ENCODE measurements around the gene PLEKHN1.

The PLEKHN1 gene

DNA sequence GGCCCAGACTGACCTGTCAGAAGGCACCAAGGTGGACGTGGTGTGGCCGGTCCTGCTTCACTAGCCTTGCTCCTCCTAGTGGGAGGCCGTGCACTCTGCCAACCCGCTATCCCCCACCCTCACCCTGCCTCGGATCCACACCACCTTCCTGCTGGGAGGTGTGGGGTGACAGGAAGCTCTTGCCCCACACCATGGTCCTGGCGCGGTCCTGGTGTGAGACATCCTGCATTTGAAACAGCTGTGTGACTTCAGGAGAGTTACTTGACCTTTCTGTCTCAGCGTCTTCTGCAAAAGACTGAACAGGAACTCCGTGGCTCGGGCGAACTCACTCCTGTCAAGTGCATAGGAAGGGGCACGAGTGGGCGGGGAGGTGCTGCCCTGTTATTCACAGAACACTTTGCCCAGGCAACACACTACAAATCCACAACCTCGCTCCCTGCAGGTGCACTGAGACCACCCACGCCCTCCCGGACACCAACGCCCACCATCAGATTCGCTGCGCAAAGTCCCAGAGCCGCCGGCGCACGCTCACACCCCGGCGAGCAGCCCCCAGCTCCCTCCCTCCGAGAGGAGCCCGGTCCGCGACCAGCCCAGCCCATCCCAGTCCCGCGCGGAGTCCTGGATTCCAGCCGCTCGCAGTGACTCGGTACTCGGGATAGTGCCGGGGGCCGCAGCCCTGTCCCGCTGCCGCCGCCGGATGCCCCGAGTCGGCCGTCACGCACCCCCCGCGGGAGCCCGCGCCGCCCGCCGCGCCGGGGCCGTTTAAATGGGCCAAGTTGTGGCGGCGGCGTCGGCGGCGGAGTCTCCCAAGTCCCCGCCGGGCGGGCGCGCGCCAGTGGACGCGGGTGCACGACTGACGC lies 42.9 kb upstream of the PLEKHN1 start, which contains the start of gene SAMD11:
Gene SAMD11, plus strand, starts transcription at position 793 of the 860 bp plus-strand sequence. CDS start 509 bp downstream, outside the sequence.
- Histone ChIP-seq H3K9ac (ENCODE audit: low read length) (no peak within 1 kb of the TSS), H3K27ac (ENCODE audit: low read length) (no peak within 1 kb of the TSS)

DNA sequence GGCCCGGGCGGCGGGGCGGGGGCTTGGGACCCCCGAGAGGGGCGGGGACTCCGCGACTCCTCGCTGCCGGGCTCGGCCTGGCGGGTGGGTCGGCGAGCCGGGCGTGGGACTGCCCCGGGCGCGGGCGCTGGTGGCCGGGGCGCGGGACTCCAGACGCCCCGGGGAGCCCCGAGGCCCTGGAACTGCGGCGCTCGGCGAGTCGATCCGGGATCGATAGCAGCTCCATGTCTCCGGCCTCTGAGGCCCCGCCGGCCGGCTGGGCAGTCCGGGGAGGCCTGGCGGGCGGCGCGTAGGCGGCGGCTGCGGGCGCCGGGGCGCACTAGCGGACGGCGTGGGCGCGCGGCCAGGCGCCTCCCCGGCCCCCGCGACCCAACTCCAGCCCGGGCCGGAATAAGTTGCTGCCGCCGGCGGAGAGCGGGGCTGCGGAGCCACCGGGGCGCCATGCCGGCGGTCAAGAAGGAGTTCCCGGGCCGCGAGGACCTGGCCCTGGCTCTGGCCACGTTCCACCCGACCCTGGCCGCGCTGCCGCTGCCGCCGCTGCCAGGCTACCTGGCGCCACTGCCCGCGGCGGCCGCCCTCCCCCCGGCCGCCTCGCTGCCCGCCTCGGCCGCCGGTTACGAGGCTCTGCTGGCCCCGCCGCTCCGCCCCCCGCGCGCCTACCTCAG lies 42.2 kb upstream of the PLEKHN1 start:
- no peaks in the 10 kb centered on the region for H3K36me3 ChIP-seq (replicated peaks; ENCODE audit: insufficient read depth, low read length)
- H3K4me2 ChIP-seq (ENCODE audit: low read depth, low read length): no peak overlapping the region
- H3K27ac ChIP-seq (ENCODE audit: low read length): no peak overlapping the region
- no peak overlapping the region for H3K4me3 ChIP-seq (ENCODE audit: low read length)
- DNase-seq: no peak
- TF ChIP-seq EZH2phosphoT487 (IDR thresholded peaks at IDR 0.05; ENCODE audit: low read length): no peak
- TF ChIP-seq, protein P1, sequence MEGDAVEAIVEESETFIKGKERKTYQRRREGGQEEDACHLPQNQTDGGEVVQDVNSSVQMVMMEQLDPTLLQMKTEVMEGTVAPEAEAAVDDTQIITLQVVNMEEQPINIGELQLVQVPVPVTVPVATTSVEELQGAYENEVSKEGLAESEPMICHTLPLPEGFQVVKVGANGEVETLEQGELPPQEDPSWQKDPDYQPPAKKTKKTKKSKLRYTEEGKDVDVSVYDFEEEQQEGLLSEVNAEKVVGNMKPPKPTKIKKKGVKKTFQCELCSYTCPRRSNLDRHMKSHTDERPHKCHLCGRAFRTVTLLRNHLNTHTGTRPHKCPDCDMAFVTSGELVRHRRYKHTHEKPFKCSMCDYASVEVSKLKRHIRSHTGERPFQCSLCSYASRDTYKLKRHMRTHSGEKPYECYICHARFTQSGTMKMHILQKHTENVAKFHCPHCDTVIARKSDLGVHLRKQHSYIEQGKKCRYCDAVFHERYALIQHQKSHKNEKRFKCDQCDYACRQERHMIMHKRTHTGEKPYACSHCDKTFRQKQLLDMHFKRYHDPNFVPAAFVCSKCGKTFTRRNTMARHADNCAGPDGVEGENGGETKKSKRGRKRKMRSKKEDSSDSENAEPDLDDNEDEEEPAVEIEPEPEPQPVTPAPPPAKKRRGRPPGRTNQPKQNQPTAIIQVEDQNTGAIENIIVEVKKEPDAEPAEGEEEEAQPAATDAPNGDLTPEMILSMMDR (IDR thresholded peaks at IDR 0.05; ENCODE audit: low read length): no peak
- TF ChIP-seq EZH2 (optimal IDR thresholded peaks at IDR 0.05; ENCODE audit: low read depth, low read length): no peak
- H3K9me3 ChIP-seq (replicated peaks; ENCODE audit: insufficient read depth, low read length): no peaks in the 10 kb centered on the region
- H3K9me2 ChIP-seq (replicated peaks; ENCODE audit: insufficient read depth, low read length): no peaks in the 10 kb centered on the region
- H2AFZ ChIP-seq (ENCODE audit: low read length): no peak overlapping the region
- no peaks in the 10 kb centered on the region for H4K20me1 ChIP-seq (ENCODE audit: insufficient read depth, low read length)
- H3K9ac ChIP-seq (ENCODE audit: low read length): no peak overlapping the region
- peaks cover 90% of the 10 kb centered on the region for H3K27me3 ChIP-seq (replicated peaks; ENCODE audit: insufficient read depth, low read length)
- H3F3A ChIP-seq (ENCODE audit: insufficient read depth, low read length): no peaks in the 10 kb centered on the region
- H3K79me2 ChIP-seq (ENCODE audit: low read length): no peaks in the 10 kb centered on the region
- no peaks in the 10 kb centered on the region; the same call in 1 of the 2 replicates for H3K4me1 ChIP-seq (ENCODE audit: low read length)

More for the DNA sequence above, 42.9 kb upstream of the PLEKHN1 start, which contains the start of gene SAMD11:
- Histone ChIP-seq H3K4me1 (ENCODE audit: low read length) (no peaks in the 10 kb centered on the region; the same call in 1 of the 2 replicates), H3K9me2 (replicated peaks; ENCODE audit: insufficient read depth, low read length) (no peaks in the 10 kb centered on the region), H2AFZ (ENCODE audit: low read length) (no peak within 1 kb of the TSS), H3F3A (ENCODE audit: insufficient read depth, low read length) (no peaks in the 10 kb centered on the region), H3K4me3 (ENCODE audit: low read length) (no peak within 1 kb of the TSS), H3K4me2 (ENCODE audit: low read depth, low read length) (peak within 1 kb of the TSS; percentile 15; the same call in 1 of the 2 replicates), H3K27me3 (replicated peaks; ENCODE audit: insufficient read depth, low read length) (peaks cover 90% of the 10 kb centered on the region), H3K79me2 (ENCODE audit: low read length) (no peaks in the 10 kb centered on the region), H4K20me1 (ENCODE audit: insufficient read depth, low read length) (no peaks in the 10 kb centered on the region), H3K9me3 (replicated peaks; ENCODE audit: insufficient read depth, low read length) (no peaks in the 10 kb centered on the region), H3K36me3 (replicated peaks; ENCODE audit: insufficient read depth, low read length) (no peaks in the 10 kb centered on the region)
- peak; percentile 50 for DNase-seq
- TF ChIP-seq, protein P1 (IDR thresholded peaks at IDR 0.05; ENCODE audit: low read length): no peak
- TF ChIP-seq EZH2phosphoT487 (IDR thresholded peaks at IDR 0.05; ENCODE audit: low read length) (no peak), EZH2 (optimal IDR thresholded peaks at IDR 0.05; ENCODE audit: low read depth, low read length) (peak; percentile 51)

DNA sequence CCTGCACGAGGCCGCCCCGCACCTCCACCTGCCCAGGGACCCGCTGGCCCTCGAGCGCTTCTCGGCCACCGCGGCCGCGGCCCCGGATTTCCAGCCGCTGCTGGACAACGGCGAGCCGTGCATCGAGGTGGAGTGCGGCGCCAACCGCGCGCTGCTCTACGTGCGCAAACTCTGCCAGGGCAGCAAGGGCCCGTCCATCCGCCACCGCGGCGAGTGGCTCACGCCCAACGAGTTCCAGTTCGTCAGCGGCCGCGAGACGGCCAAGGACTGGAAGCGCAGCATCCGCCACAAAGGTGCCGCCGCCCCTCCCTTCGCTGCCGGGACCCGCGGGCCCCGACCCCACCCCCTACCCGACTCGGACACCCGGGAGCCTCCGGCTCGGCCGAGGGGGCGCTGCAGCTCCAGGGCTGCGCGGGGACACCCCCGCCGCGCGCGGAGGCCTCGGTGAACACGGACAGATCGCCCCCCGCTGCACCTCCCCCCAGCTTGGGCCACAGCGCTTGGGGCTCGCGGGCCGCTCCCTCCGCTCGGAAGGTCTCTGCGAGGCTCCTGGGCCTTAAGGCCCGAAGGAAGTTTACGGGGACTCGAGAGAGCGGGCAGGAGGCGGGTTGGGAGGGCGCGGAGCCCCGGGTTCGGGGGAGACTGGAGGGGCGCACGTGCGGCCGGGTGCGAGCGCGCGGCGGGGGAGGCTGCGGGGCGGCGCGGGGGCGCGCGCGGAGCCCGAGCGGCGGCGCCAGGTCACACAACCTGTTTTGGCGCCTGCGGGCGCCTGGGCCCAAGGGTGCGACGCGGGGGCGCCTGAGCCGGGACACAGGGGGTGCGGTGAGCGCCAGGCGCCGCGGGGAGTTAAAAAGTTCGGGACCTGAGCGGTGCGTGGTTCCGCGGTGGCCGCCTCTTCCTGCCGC lies 41.4 kb upstream of the PLEKHN1 start:
- no peak for DNase-seq
- H3F3A ChIP-seq (ENCODE audit: insufficient read depth, low read length): no peaks in the 10 kb centered on the region
- H3K9me2 ChIP-seq (replicated peaks; ENCODE audit: insufficient read depth, low read length): no peaks in the 10 kb centered on the region
- H3K79me2 ChIP-seq (ENCODE audit: low read length): no peaks in the 10 kb centered on the region
- no peaks in the 10 kb centered on the region for H4K20me1 ChIP-seq (ENCODE audit: insufficient read depth, low read length)
- no peak overlapping the region for H2AFZ ChIP-seq (ENCODE audit: low read length)
- no peaks in the 10 kb centered on the region for H3K36me3 ChIP-seq (replicated peaks; ENCODE audit: insufficient read depth, low read length)
- no peaks in the 10 kb centered on the region for H3K9me3 ChIP-seq (replicated peaks; ENCODE audit: insufficient read depth, low read length)
- peaks cover 90% of the 10 kb centered on the region for H3K27me3 ChIP-seq (replicated peaks; ENCODE audit: insufficient read depth, low read length)
- H3K4me3 ChIP-seq (ENCODE audit: low read length): no peak overlapping the region
- H3K9ac ChIP-seq (ENCODE audit: low read length): no peak overlapping the region
- H3K27ac ChIP-seq (ENCODE audit: low read length): no peak overlapping the region
- TF ChIP-seq EZH2phosphoT487 (IDR thresholded peaks at IDR 0.05; ENCODE audit: low read length) (peak; percentile 93; the same call in 1 of the 2 replicates), EZH2 (optimal IDR thresholded peaks at IDR 0.05; ENCODE audit: low read depth, low read length) (peak; percentile 99)
- TF ChIP-seq, protein P1 (IDR thresholded peaks at IDR 0.05; ENCODE audit: low read length): no peak
- H3K4me1 ChIP-seq (ENCODE audit: low read length): no peaks in the 10 kb centered on the region; the same call in 1 of the 2 replicates
- H3K4me2 ChIP-seq (ENCODE audit: low read depth, low read length): peak overlapping the region; percentile 15; the same call in 1 of the 2 replicates
